ENCODE data around the gene PPME1.

GRCh38 chr11:74182635-74183034 is 11.5 kb downstream of the PPME1 start:
- TF ChIP-seq CTCF (conservative IDR thresholded peaks at IDR 0.05) = no peak
- TF ChIP-seq EZH2 (IDR thresholded peaks at IDR 0.05; ENCODE audit: low read depth) = no peak
